GM19240 (cell line): ENCODE results near the gene SFXN2.

ENCODE experiments used
- DNase-seq: peaks from one replicate; pipeline ENCODE4 v3.0.0; 2011; ENCODE audit warnings: low spot score; ENCODE audit not compliant: insufficient read length

SFXN2 gene

GRCh38 chr10:102775935-102776669 is 61.7 kb downstream of the SFXN2 start:
- no peak for DNase-seq

GRCh38 chr10:102776779-102777456 is 62.5 kb downstream of the SFXN2 start:
- DNase-seq: no peak

- no peak for DNase-seq
Measured at GRCh38 chr10:102777711-102778453, 63.4 kb downstream of the SFXN2 start.

GRCh38 chr10:102778781-102779180 is 64.3 kb downstream of the SFXN2 start:
- no peak for DNase-seq

- DNase-seq: no peak
Measured at GRCh38 chr10:102779680-102780526, 65.5 kb downstream of the SFXN2 start.

- DNase-seq: no peak
Measured at GRCh38 chr10:102780527-102780808, 66.0 kb downstream of the SFXN2 start.

- no peak for DNase-seq
Measured at GRCh38 chr10:102781090-102781920, 66.9 kb downstream of the SFXN2 start.

GRCh38 chr10:102781921-102782557 is 67.6 kb downstream of the SFXN2 start:
- DNase-seq: no peak

- DNase-seq: no peak
Measured at GRCh38 chr10:102782673-102783551, 68.5 kb downstream of the SFXN2 start.

- no peak for DNase-seq
Measured at GRCh38 chr10:102783568-102783967, 69.1 kb downstream of the SFXN2 start.

GRCh38 chr10:102785818-102786217 is 71.4 kb downstream of the SFXN2 start:
- DNase-seq: no peak

- no peak for DNase-seq
Measured at GRCh38 chr10:102791754-102792395, 77.4 kb downstream of the SFXN2 start.
